MCF 10A (cell line): ENCODE measurements around the gene SLC15A1. TPM values are rescaled to one million over a fixed set of nuclear protein-coding genes. Genes with fewer than 3 reads are reported as not detected.

ENCODE experiments used
- BruUV-seq: library from RNA; stranded (reverse); fragments of 400-500 nt; replicated peaks from 2 replicates; lab custom pipeline; 2021; lab: Mats Ljungman, UMichigan
- CTCF ChIA-PET: fragments of 300-600 bp; sonication (Branson Sonifier 250); formaldehyde crosslinking; extraction: SDS; loops from one replicate; lab custom pipeline; 2021; ENCODE audit warnings: antibody characterized with exemption, inconsistent platforms; lab: Yijun Ruan, JAX
- POLR2A ChIA-PET: fragments of 300-600, 350-650 bp; sonication (Branson Sonifier 250); formaldehyde crosslinking; extraction: SDS; loops from one replicate; lab custom pipeline; 2020; ENCODE audit warnings: antibody characterized with exemption, inconsistent platforms; lab: Yijun Ruan, JAX
- DNase-seq: peaks from one replicate; pipeline ENCODE4 v3.0.0-alpha.2; 2018; ENCODE audit not compliant: unreplicated experiment
- H3K27ac Mint-ChIP-seq: one replicate; pipeline ENCODE4 v1.8.0; 2022; ENCODE audit warnings: mild to moderate bottlenecking, low read depth, mixed read lengths; ENCODE audit not compliant: unreplicated experiment
- H3K27me3 Mint-ChIP-seq: one replicate; pipeline ENCODE4 v1.8.0; 2022; ENCODE audit warnings: mixed read lengths; ENCODE audit not compliant: insufficient read depth, unreplicated experiment
- H3K36me3 Mint-ChIP-seq: one replicate; pipeline ENCODE4 v1.8.0; 2022; ENCODE audit warnings: mild to moderate bottlenecking, moderate library complexity, mixed read lengths; ENCODE audit not compliant: insufficient read depth, unreplicated experiment
- H3K4me1 Mint-ChIP-seq: one replicate; pipeline ENCODE4 v1.8.0; 2022; ENCODE audit warnings: mixed read lengths; ENCODE audit not compliant: insufficient read depth, unreplicated experiment
- H3K4me3 Mint-ChIP-seq: one replicate; pipeline ENCODE4 v1.8.0; 2022; ENCODE audit warnings: mild to moderate bottlenecking, moderate library complexity, mixed read lengths; ENCODE audit not compliant: unreplicated experiment
- H3K9me3 Mint-ChIP-seq: one replicate; pipeline ENCODE4 v1.8.0; 2022; ENCODE audit warnings: mixed read lengths; ENCODE audit not compliant: unreplicated experiment
- intact Hi-C: fragments of 100-400 bp; cut with micrococcal nuclease; formaldehyde crosslinking; loops from 2 replicates; pipeline ENCODE4 v1.14.1; 2022
- total RNA-seq: library from RNA; stranded (reverse); gene quantifications from 2 replicates; pipeline ENCODE4 v1.2.3, GENCODE V29; 2022
- TF ChIP-seq, protein P1 (sequence below): fragments of 200-600 bp; IDR thresholded peaks from one replicate; pipeline ENCODE4 v1.8.0; 2022; ENCODE audit warnings: antibody characterized with exemption, mild to moderate bottlenecking; ENCODE audit not compliant: unreplicated experiment

The SLC15A1 gene
- total RNA-seq, 1 experiment from 2014 or later = not detected

DNA sequence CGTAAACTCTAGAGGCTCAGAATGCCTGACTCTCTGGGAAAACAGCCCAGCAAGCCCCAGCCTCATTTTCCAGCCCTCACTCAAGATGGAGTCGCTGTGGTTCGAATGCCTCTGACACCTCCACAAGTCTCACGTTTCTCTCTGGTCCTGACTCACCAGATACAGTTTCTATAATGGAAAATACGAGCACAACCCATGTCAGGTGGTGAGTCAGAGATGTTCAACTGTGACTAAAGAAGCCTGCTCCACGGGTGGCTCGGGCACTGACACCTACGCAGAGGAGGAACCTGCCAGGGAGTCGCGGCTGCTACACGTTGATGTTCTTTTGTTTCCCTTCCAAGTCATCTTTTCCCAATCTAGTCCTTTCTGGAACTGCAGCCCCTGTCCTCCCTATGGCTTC, 88.4 kb downstream of the SLC15A1 start:
- TF ChIP-seq, protein P1, sequence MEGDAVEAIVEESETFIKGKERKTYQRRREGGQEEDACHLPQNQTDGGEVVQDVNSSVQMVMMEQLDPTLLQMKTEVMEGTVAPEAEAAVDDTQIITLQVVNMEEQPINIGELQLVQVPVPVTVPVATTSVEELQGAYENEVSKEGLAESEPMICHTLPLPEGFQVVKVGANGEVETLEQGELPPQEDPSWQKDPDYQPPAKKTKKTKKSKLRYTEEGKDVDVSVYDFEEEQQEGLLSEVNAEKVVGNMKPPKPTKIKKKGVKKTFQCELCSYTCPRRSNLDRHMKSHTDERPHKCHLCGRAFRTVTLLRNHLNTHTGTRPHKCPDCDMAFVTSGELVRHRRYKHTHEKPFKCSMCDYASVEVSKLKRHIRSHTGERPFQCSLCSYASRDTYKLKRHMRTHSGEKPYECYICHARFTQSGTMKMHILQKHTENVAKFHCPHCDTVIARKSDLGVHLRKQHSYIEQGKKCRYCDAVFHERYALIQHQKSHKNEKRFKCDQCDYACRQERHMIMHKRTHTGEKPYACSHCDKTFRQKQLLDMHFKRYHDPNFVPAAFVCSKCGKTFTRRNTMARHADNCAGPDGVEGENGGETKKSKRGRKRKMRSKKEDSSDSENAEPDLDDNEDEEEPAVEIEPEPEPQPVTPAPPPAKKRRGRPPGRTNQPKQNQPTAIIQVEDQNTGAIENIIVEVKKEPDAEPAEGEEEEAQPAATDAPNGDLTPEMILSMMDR = no peak
- Mint-ChIP-seq H3K27me3 (peaks cover 22% of the 10 kb centered on the region), H3K27ac (no peak overlapping the region), H3K4me1 (peaks cover 9% of the 10 kb centered on the region), H3K9me3 (no peaks in the 10 kb centered on the region), H3K4me3 (no peak overlapping the region), H3K36me3 (no peaks in the 10 kb centered on the region)
- DNase-seq = peak; percentile 91
- POLR2A ChIA-PET = no interaction called here
- CTCF ChIA-PET = no interaction called here
- intact Hi-C loops = no loop called here
- no TSS peak for BruUV-seq

DNA sequence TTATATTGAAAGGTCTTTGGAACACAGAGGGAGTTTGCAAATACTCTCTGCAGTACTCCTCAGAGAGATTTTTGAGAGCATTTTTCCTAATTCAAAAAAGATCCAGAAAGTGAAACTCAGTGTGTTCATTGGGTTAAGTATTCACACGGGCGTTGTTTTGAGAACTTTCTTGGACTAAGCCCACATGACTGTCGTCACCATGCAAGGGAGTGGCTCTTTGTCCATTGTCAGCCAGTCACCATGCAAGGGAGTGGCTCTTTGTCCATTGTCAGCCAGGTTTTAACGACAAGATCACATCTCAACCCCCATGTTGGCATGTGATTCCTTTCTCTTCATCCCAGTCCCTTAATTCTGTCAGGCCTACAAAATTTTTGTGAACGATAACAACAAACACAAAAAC, 94.3 kb downstream of the SLC15A1 start:
- intact Hi-C loops = loop anchor here (10.0 kb wide), 1 partner anchor 173 kb away; no protein-coding TSS in a partner anchor
- ChIA-PET CTCF (no interaction called here), POLR2A (no interaction called here)
- Mint-ChIP-seq H3K36me3 (no peaks in the 10 kb centered on the region), H3K27me3 (peaks cover 11% of the 10 kb centered on the region), H3K9me3 (no peaks in the 10 kb centered on the region), H3K27ac (no peak overlapping the region), H3K4me3 (no peak overlapping the region), H3K4me1 (peaks cover 4% of the 10 kb centered on the region)
- TF ChIP-seq, protein P1 = no peak
- BruUV-seq = no TSS peak
- no peak for DNase-seq

DNA sequence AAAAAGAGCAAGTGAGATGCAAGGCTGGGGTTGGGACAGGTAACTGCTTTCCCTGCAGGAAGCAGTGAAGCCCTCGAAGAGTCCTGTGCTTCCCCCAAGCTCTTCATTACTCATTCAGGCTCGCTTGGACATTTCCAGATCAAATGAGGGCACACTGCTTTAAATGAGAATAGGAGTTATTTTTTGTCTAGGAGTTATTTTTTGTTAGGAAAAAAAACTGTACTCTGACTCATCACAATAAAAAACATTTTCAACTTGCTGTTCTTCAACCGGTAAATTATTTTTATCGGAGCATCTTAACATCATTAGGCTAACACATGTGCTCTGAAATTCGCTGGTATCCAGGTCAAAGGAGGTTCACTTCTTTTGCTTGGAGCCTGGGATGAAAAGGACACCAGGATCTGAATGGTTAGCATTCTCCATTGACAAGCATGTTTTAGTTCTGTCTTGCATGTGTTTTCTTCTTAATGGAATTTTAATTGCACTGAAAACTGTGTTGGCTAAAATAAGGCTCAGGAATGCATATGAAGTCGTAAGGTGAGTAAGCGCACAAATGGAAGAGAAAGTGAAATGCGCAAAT, 94.9 kb downstream of the SLC15A1 start:
- Mint-ChIP-seq H3K9me3 (no peaks in the 10 kb centered on the region), H3K27me3 (peaks cover 11% of the 10 kb centered on the region), H3K27ac (no peak overlapping the region), H3K36me3 (no peaks in the 10 kb centered on the region), H3K4me1 (peaks cover 5% of the 10 kb centered on the region), H3K4me3 (no peak overlapping the region)
- no TSS peak for BruUV-seq
- intact Hi-C loops = loop anchor here (10.0 kb wide), 1 partner anchor 173 kb away; no protein-coding TSS in a partner anchor
- TF ChIP-seq, protein P1 = no peak
- CTCF ChIA-PET = interaction anchor here (0.9 kb wide), 1 partner anchor 17 kb away, joined by 5 read pairs; no protein-coding TSS in a partner anchor
- DNase-seq = no peak
- POLR2A ChIA-PET = no interaction called here

DNA sequence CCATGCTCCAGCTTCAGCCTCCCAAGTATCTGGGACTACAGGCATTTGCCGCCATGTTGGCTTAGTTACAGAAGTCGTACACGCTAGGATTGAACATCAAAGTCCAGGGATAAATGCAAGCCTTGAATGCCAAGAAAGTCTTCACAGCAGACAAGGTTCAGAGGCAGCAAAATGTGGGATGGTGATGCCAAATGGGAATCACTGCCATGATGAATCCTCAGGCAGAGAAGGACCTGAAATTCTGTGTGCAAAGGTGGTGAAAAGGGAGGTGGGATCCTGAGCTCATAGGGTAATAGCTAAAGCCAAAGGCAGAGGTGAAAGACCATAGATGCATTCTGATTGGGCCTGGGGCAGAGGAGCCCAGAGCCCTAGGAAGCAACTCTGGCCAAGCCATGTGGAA, 96.2 kb downstream of the SLC15A1 start:
- TF ChIP-seq, protein P1 = no peak
- H3K36me3 Mint-ChIP-seq = no peaks in the 10 kb centered on the region
- no peaks in the 10 kb centered on the region for H3K9me3 Mint-ChIP-seq
- ChIA-PET CTCF (interaction anchor here (0.7 to 1.5 kb wide), 4 partner anchors 17 to 469 kb away, joined by 3 to 6 read pairs (median 3); no protein-coding TSS in a partner anchor), POLR2A (no interaction called here)
- no peak for DNase-seq
- no TSS peak for BruUV-seq
- H3K27ac Mint-ChIP-seq = no peak overlapping the region
- H3K4me1 Mint-ChIP-seq = peaks cover 5% of the 10 kb centered on the region
- intact Hi-C loops = loop anchor here (10.0 kb wide), 1 partner anchor 171 kb away; no protein-coding TSS in a partner anchor
- peaks cover 11% of the 10 kb centered on the region for H3K27me3 Mint-ChIP-seq
- no peak overlapping the region for H3K4me3 Mint-ChIP-seq
